Measurements from ENCODE around the gene MACROH2A2. TPM values are rescaled to one million over a fixed set of nuclear protein-coding genes. Genes with fewer than 3 reads are reported as not detected.
"Not testable (repeated sequence)": the region's sequence is repeated elsewhere in the genome, so short reads cannot be mapped to it uniquely, and the experiment has no call there.

Gene MACROH2A2
- total RNA-seq, 2 experiments from 2014 or later = 3.6 to 3.9 TPM

- H3K27me3 Mint-ChIP-seq = no peaks in the 10 kb centered on the region
- peak overlapping the region; percentile 93 for H3K27ac Mint-ChIP-seq
- H3K4me3 Mint-ChIP-seq = peak overlapping the region; percentile 89
- no peaks in the 10 kb centered on the region for H3K9me3 Mint-ChIP-seq
- POLR2A ChIA-PET = interaction anchor here (0.7 to 4.5 kb wide), 8 partner anchors 10 to 330 kb away, joined by 3 to 38 read pairs (median 27); partner anchors contain the start of genes AIFM2, PPA1 and SAR1A
- peak; percentile 1 for TF ChIP-seq CTCF (IDR thresholded peaks at IDR 0.05)
- ATAC-seq = no peak
- CTCF ChIA-PET = interaction anchor here (0.7 to 5.2 kb wide), 27 partner anchors 8 to 240 kb away, joined by 3 to 62 read pairs (median 7); partner anchors contain the start of genes AIFM2, PPA1 and SAR1A
- H3K36me3 Mint-ChIP-seq (ENCODE audit: low read depth) = peaks cover 29% of the 10 kb centered on the region
- DNase-seq = no peak
- H3K4me1 Mint-ChIP-seq (ENCODE audit: low read depth) = peaks cover 35% of the 10 kb centered on the region
- intact Hi-C loops (cut with micrococcal nuclease) = no loop called here
Measured at GRCh38 chr10:70147259-70147625, 94.6 kb downstream of the MACROH2A2 start.

GRCh38 chr10:70148516-70148915 lies 95.9 kb downstream of the MACROH2A2 start:
- no peak overlapping the region for H3K27ac Mint-ChIP-seq
- H3K4me3 Mint-ChIP-seq = no peak overlapping the region
- no peak for TF ChIP-seq CTCF (IDR thresholded peaks at IDR 0.05)
- H3K9me3 Mint-ChIP-seq = no peaks in the 10 kb centered on the region
- no peaks in the 10 kb centered on the region for H3K27me3 Mint-ChIP-seq
- ChIA-PET POLR2A (interaction anchor here (3.7 to 4.1 kb wide), 2 partner anchors 8 to 22 kb away, joined by 35 to 38 read pairs; partner anchors contain the start of gene SAR1A), CTCF (interaction anchor here (1.0 to 5.2 kb wide), 3 partner anchors 46 to 73 kb away, joined by 3 to 44 read pairs (median 13); no protein-coding TSS in a partner anchor)
- intact Hi-C loops (cut with micrococcal nuclease) = no loop called here
- DNase-seq (no peak), ATAC-seq (no peak)
- H3K36me3 Mint-ChIP-seq (ENCODE audit: low read depth) = peaks cover 41% of the 10 kb centered on the region
- H3K4me1 Mint-ChIP-seq (ENCODE audit: low read depth) = peaks cover 28% of the 10 kb centered on the region

- no peak for TF ChIP-seq CTCF (IDR thresholded peaks at IDR 0.05)
- Mint-ChIP-seq H3K27me3 (no peaks in the 10 kb centered on the region), H3K4me3 (no peak overlapping the region), H3K36me3 (ENCODE audit: low read depth) (peaks cover 73% of the 10 kb centered on the region), H3K4me1 (ENCODE audit: low read depth) (peaks cover 25% of the 10 kb centered on the region), H3K9me3 (no peaks in the 10 kb centered on the region), H3K27ac (peak overlapping the region; percentile 47)
- ChIA-PET CTCF (interaction anchor here (1.0 to 2.7 kb wide), 3 partner anchors 9 to 66 kb away, joined by 3 to 17 read pairs (median 7); partner anchors contain the start of gene TYSND1), POLR2A (interaction anchor here (0.9 to 6.1 kb wide), 4 partner anchors 9 to 33 kb away, joined by 3 to 35 read pairs (median 4); partner anchors contain the start of gene TYSND1)
- no peak for ATAC-seq
- intact Hi-C loops (cut with micrococcal nuclease) = no loop called here
- no peak for DNase-seq
Measured at GRCh38 chr10:70155255-70155838, 102.7 kb downstream of the MACROH2A2 start.

- H3K27me3 Mint-ChIP-seq = no peaks in the 10 kb centered on the region
- no peak overlapping the region for H3K27ac Mint-ChIP-seq
- no peak overlapping the region for H3K4me3 Mint-ChIP-seq
- H3K36me3 Mint-ChIP-seq (ENCODE audit: low read depth) = peaks cover 65% of the 10 kb centered on the region
- POLR2A ChIA-PET = interaction anchor here (1.2 to 6.1 kb wide), 3 partner anchors 8 to 13 kb away, joined by 5 to 35 read pairs (median 5); partner anchors contain the start of gene TYSND1
- H3K9me3 Mint-ChIP-seq = no peaks in the 10 kb centered on the region
- no peak for TF ChIP-seq CTCF (IDR thresholded peaks at IDR 0.05)
- no peak for DNase-seq
- intact Hi-C loops (cut with micrococcal nuclease) = no loop called here
- no peak for ATAC-seq
- H3K4me1 Mint-ChIP-seq (ENCODE audit: low read depth) = peaks cover 48% of the 10 kb centered on the region
- CTCF ChIA-PET = interaction anchor here (0.7 to 2.8 kb wide), 3 partner anchors 9 to 42 kb away, joined by 3 to 15 read pairs (median 8); partner anchors contain the start of gene TYSND1
Measured at GRCh38 chr10:70158113-70158512, 105.5 kb downstream of the MACROH2A2 start.

- peaks cover 61% of the 10 kb centered on the region for H3K4me1 Mint-ChIP-seq (ENCODE audit: low read depth)
- peak overlapping the region; percentile 44 for H3K27ac Mint-ChIP-seq
- DNase-seq; H3K27me3 Mint-ChIP-seq; intact Hi-C loops (cut with micrococcal nuclease); H3K9me3 Mint-ChIP-seq; ATAC-seq; H3K4me3 Mint-ChIP-seq: not testable (repeated sequence)
- H3K36me3 Mint-ChIP-seq (ENCODE audit: low read depth) = peaks cover 68% of the 10 kb centered on the region
- ChIA-PET POLR2A (interaction anchor here (1.2 to 6.1 kb wide), 3 partner anchors 9 to 13 kb away, joined by 5 to 35 read pairs (median 5); partner anchors contain the start of gene TYSND1), CTCF (interaction anchor here (1.5 to 2.8 kb wide), 3 partner anchors 13 to 51 kb away, joined by 3 to 15 read pairs (median 3); partner anchors contain the start of gene TYSND1)
Measured at GRCh38 chr10:70159366-70159765, 106.7 kb downstream of the MACROH2A2 start.
